T-helper 2 cell treated with Interferon-gamma antibody and Interleukin-4, amounts not matched to agents 100 ng/mL and 5 ng/mL, for 36 hours (primary cell): ENCODE measurements around the gene LTA. TPM values are rescaled to one million over a fixed set of nuclear protein-coding genes. Genes with fewer than 3 reads are reported as not detected.

Source experiments
- intact Hi-C: fragments of 100-400 bp; cut with micrococcal nuclease; formaldehyde crosslinking; loops from one replicate; pipeline ENCODE4 v1.15.1; 2023
- total RNA-seq: library from RNA; stranded (reverse); gene quantifications from 2 replicates; pipeline ENCODE4 v1.2.3, GENCODE V29; 2022

The LTA gene
- total RNA-seq, 1 donor from 2014 or later: 29.4 TPM

DNA sequence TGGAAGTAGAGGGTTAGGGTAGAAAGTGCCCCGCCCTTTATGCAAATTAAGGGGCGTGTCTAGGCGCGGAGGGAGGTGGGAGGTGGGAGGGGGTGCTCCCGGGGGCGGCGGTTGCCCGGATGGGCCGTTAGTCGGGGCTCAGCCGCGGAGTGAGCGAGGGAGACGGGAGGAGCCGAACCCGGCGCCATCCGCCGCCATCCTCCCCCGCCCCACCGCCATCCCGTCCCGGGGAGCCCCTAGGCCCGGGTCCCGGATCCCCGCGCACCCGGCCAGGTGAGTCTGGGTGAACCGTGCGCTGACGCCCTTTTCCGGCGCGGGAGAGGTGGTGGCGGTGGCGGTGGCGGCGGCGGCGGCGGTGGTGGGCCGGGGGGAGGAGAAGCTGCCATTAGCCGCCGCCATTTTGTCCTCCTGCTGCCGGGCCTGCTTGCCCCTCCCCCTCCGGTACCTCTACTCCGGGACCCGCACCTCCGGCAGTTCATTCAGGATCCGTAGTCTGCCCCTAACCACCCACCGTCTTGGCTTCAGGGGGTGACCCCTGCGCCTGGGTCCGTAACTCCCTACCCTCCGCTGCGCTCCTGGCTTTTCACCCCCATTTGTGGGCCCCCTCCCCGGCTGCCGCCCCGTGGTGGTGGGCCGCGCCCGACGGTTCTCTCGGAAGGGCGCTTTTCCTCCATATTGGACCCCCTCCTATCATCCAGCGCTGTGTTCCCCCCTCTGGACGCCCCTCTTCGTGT, 48.7 kb downstream of the LTA start, which contains the start of gene PRRC2A:
Gene PRRC2A, plus strand, starts transcription at position 130 of the 734 bp plus-strand sequence. CDS start 2,075 bp downstream, outside the sequence.
- intact Hi-C loops: loop anchor here (1.0 to 2.0 kb wide), 7 partner anchors 32 to 242 kb away; partner anchors contain the start of genes BAG6, HSPA1B, NEU1 and NFKBIL1

DNA sequence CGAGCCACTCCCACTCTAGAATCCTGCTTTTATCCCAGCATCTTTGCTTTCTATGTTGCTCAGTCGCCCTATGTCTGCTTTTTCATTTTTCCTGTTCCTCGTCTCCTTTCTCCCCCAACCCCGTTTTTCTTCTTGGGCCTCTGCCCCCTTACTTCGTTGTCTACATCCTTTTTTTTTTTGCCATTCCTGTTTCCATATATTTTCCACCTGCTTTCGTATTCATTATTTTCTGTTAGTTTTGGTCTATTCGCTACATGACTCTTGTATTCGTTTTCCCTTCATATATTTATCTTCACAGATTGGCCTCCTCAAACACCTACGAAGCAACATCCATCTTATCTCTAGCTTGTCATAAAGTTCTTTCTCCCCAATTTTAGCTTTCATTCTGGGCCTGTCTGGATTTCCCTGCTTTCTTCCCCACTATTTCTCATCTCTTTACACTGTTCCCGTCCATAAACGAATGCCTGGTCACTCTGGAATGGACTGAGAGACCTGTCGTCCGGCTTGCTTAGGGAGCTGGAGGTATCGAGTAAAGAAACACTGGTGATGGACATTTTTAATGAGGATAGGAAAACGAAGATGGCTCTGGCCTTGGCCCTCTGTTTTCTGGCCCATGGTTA, 49.3 kb downstream of the LTA start:
- intact Hi-C loops: loop anchor here (2.0 kb wide), 1 partner anchor 205 kb away; the partner anchor contains the start of gene HSPA1B

DNA sequence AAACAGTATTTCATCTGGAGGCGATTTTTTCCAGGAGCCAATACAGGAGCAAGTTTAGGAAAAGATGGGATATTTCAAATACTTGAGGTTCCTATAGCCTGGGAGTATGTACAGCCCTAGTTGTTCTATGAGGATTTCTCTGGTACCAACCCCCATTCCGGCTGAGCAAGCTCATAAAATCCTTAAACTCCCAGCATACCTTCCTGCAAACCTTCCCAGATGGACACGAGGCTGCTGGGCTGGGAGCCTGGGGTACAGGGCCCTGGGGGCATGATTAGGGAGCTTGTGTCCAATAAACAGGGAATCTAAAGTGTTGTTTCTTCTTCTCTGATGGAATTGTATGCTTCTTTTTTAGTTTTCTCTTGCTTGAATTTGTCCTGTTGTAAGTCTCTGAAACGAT, 49.9 kb downstream of the LTA start:
- intact Hi-C loops: loop anchor here (2.0 kb wide), 1 partner anchor 205 kb away; the partner anchor contains the start of gene HSPA1B

GRCh38 chr6:31622684-31623091, 50.6 kb downstream of the LTA start:
- intact Hi-C loops: no loop called here

Other genes starting within 250 kb of the LTA start
- gene HLA-B, start 215.1 kb upstream of the LTA start, total RNA-seq: 4,049 and 4,078 TPM in 2 replicates
- gene MICA, start 168.7 kb upstream of the LTA start, total RNA-seq: 9.3 and 11.8 TPM in 2 replicates
- gene MICB, start 74.1 kb upstream of the LTA start, total RNA-seq: 51.2 and 54.9 TPM in 2 replicates
- not detected in 2 replicates for gene MCCD1, start 43.3 kb upstream of the LTA start, total RNA-seq
- gene DDX39B, start 30.3 kb upstream of the LTA start, total RNA-seq: 431 and 439 TPM in 2 replicates
- gene ATP6V1G2, start 25.7 kb upstream of the LTA start, total RNA-seq: 1.3 and 1.7 TPM in 2 replicates
- gene NFKBIL1, start 24.7 kb upstream of the LTA start, total RNA-seq: 14.3 and 16.3 TPM in 2 replicates
- gene TNF, start 3.3 kb downstream of the LTA start, total RNA-seq: 45.3 and 45.8 TPM in 2 replicates
- 767 and 782 TPM in 2 replicates for gene LTB, start 10.1 kb downstream of the LTA start, total RNA-seq
- 29.8 and 33.1 TPM in 2 replicates for gene LST1, start 14.0 kb downstream of the LTA start, total RNA-seq
- gene NCR3, start 20.7 kb downstream of the LTA start, total RNA-seq: 72.4 and 75.5 TPM in 2 replicates
- gene AIF1, start 42.9 kb downstream of the LTA start, total RNA-seq: 67.9 and 70.2 TPM in 2 replicates
- gene PRRC2A, start 48.4 kb downstream of the LTA start, total RNA-seq: 236 and 240 TPM in 2 replicates
- 266 and 270 TPM in 2 replicates for gene BAG6, start 80.4 kb downstream of the LTA start, total RNA-seq
- 3.0 TPM in 2 replicates for gene APOM, start 83.6 kb downstream of the LTA start, total RNA-seq
- 20.8 and 21.6 TPM in 2 replicates for gene C6orf47, start 88.5 kb downstream of the LTA start, total RNA-seq
- 29.2 and 31.4 TPM in 2 replicates for gene GPANK1, start 92.7 kb downstream of the LTA start, total RNA-seq
- gene CSNK2B, start 93.8 kb downstream of the LTA start, total RNA-seq: 220 and 229 TPM in 2 replicates
- 27.9 and 32.1 TPM in 2 replicates for gene LY6G5B, start 97.7 kb downstream of the LTA start, total RNA-seq
- 4.2 and 5.4 TPM in 2 replicates for gene LY6G5C, start 108.8 kb downstream of the LTA start, total RNA-seq
- 53.8 and 54.9 TPM in 2 replicates for gene ABHD16A, start 131.0 kb downstream of the LTA start, total RNA-seq
- gene LY6G6F, start 134.6 kb downstream of the LTA start, total RNA-seq: 0.34 TPM in 1 of 2 replicates, not detected in the other
- gene LY6G6D, start 143.1 kb downstream of the LTA start, total RNA-seq: not detected in 2 replicates
- gene LY6G6C, start 149.5 kb downstream of the LTA start, total RNA-seq: 0.25 TPM in 1 of 2 replicates, not detected in the other
- gene MPIG6B, start 151.1 kb downstream of the LTA start, total RNA-seq: not detected in 2 replicates
- 12.2 and 15.5 TPM in 2 replicates for gene DDAH2, start 157.0 kb downstream of the LTA start, total RNA-seq
- 590 and 596 TPM in 2 replicates for gene CLIC1, start 164.2 kb downstream of the LTA start, total RNA-seq
- gene MSH5, start 167.7 kb downstream of the LTA start, total RNA-seq: 75.2 and 76.5 TPM in 2 replicates
- gene SAPCD1, start 190.4 kb downstream of the LTA start, total RNA-seq: 16.6 and 20.2 TPM in 2 replicates
- gene VWA7, start 205.0 kb downstream of the LTA start, total RNA-seq: 4.6 and 4.9 TPM in 2 replicates
- gene VARS1, start 223.5 kb downstream of the LTA start, total RNA-seq: 124 TPM in 2 replicates
- gene LSM2, start 234.7 kb downstream of the LTA start, total RNA-seq: 101 and 104 TPM in 2 replicates
- gene HSPA1L, start 243.0 kb downstream of the LTA start, total RNA-seq: 2.6 and 2.8 TPM in 2 replicates
- gene HSPA1A, start 243.3 kb downstream of the LTA start, total RNA-seq: 117 and 120 TPM in 2 replicates